ENCODE results near the gene KAT14. TPM values are rescaled to one million over a fixed set of nuclear protein-coding genes. Genes with fewer than 3 reads are reported as not detected.
"Not testable (repeated sequence)": the region's sequence is repeated elsewhere in the genome, so short reads cannot be mapped to it uniquely, and the experiment has no call there.

The KAT14 gene
- total RNA-seq, 4 donors from 2014 or later, result 17.1 to 19.9 (median 18.8) TPM

DNA sequence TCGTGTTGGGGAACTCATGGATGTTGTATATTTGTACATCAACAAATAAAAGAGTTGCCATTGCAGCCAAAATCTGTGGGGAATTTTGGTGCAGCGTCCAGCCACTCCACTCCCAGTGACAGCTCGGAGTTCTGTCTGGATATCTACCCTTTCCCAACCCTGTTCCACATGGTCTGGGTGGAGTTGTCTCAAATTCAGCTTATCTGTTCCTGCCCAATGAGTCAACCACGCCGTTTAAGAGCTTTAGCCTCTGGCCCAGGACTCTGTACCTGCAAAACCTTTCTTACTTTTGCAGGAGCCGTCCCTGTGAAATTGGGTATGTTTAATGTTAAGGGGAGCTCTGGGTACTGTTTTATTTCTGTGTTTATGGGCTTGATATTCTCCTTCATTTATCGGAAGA is 46.0 kb upstream of the KAT14 start:
- H3K4me1 ChIP-seq, result no peaks in the 10 kb centered on the region
- 63 to 76% methylated on average over 3 to 7 of the region's 7 CpGs for WGBS, 2 donors (ENCODE audit: low coverage in 1 of 2)
- no peak for ATAC-seq
- no peak overlapping the region for H3K27ac ChIP-seq
- H3K9me3 ChIP-seq, result no peaks in the 10 kb centered on the region
- TF ChIP-seq, protein P1, sequence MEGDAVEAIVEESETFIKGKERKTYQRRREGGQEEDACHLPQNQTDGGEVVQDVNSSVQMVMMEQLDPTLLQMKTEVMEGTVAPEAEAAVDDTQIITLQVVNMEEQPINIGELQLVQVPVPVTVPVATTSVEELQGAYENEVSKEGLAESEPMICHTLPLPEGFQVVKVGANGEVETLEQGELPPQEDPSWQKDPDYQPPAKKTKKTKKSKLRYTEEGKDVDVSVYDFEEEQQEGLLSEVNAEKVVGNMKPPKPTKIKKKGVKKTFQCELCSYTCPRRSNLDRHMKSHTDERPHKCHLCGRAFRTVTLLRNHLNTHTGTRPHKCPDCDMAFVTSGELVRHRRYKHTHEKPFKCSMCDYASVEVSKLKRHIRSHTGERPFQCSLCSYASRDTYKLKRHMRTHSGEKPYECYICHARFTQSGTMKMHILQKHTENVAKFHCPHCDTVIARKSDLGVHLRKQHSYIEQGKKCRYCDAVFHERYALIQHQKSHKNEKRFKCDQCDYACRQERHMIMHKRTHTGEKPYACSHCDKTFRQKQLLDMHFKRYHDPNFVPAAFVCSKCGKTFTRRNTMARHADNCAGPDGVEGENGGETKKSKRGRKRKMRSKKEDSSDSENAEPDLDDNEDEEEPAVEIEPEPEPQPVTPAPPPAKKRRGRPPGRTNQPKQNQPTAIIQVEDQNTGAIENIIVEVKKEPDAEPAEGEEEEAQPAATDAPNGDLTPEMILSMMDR (IDR thresholded peaks at IDR 0.05), result no peak
- TF ChIP-seq POLR2A (IDR thresholded peaks at IDR 0.05) (no peak), EP300 (IDR thresholded peaks at IDR 0.05) (no peak), POLR2AphosphoS5 (IDR thresholded peaks at IDR 0.05) (no peak)
- H3K36me3 ChIP-seq, result no peaks in the 10 kb centered on the region
- H3K4me3 ChIP-seq, result no peak overlapping the region
- H3K27me3 ChIP-seq, result peaks cover 23% of the 10 kb centered on the region

DNA sequence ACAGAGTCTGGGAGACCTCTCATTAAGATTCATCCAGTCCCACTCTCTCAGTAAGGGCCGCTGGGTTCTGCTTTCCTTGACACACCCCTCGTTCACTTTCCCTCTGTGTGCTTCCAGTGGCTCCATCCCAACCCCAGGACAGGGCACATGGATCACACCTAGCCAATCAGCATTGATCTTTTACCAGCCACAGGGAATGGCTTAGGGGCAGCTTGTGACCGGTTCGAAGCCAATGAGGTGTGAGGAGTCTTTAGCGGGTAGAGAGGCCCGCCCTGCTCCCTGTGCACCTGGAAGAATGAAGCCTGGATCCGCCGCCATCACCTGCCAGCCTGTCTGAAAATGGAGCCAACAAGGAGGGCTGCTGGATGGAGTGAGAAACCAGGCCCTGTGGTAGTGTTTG is 44.8 kb upstream of the KAT14 start:
- Histone ChIP-seq H3K4me1 (no peaks in the 10 kb centered on the region), H3K27ac (no peak overlapping the region), H3K36me3 (no peaks in the 10 kb centered on the region), H3K4me3 (no peak overlapping the region), H3K9me3 (no peaks in the 10 kb centered on the region), H3K27me3 (peaks cover 17% of the 10 kb centered on the region)
- 64% methylated on average over 2 of the region's 8 CpGs; no CpG with 5 or more reads in 1 of the 2 donors for WGBS, 2 donors (ENCODE audit: low coverage in 1 of 2)
- no peak for TF ChIP-seq POLR2A (IDR thresholded peaks at IDR 0.05)
- TF ChIP-seq, protein P1 (IDR thresholded peaks at IDR 0.05), result no peak
- TF ChIP-seq POLR2AphosphoS5 (IDR thresholded peaks at IDR 0.05), result no peak
- no peak for TF ChIP-seq EP300 (IDR thresholded peaks at IDR 0.05)
- no peak for ATAC-seq

DNA sequence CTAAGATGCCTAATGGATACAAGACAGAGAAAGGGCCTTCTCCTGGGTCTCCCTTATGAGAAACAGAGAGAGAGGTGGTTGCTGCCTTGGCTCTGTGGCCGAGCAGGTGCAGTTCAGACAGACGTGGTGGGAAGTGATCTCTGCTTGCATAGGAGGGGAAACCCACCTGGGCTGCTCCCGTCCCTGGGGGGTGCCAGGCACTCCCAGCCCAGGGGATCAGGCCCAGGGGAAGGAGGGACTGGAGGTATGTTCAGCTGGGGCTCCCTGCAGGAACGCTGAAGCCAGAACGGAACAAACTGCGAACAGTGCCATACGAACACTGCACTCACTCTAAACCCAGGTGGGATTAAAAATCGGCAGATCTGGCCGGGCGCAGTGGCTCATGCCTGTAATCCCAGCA is 44.3 kb upstream of the KAT14 start:
- no peaks in the 10 kb centered on the region for H3K36me3 ChIP-seq
- 76% methylated on average over 7 of the region's 10 CpGs; no CpG with 5 or more reads in 1 of the 2 donors for WGBS, 2 donors (ENCODE audit: low coverage in 1 of 2)
- no peak overlapping the region for H3K4me3 ChIP-seq
- TF ChIP-seq, protein P1 (IDR thresholded peaks at IDR 0.05), result no peak
- TF ChIP-seq EP300 (IDR thresholded peaks at IDR 0.05) (no peak), POLR2AphosphoS5 (IDR thresholded peaks at IDR 0.05) (no peak), POLR2A (IDR thresholded peaks at IDR 0.05) (no peak)
- ATAC-seq, result no peak
- no peaks in the 10 kb centered on the region for H3K4me1 ChIP-seq
- H3K9me3 ChIP-seq, result no peaks in the 10 kb centered on the region
- peaks cover 17% of the 10 kb centered on the region for H3K27me3 ChIP-seq
- no peak overlapping the region for H3K27ac ChIP-seq

DNA sequence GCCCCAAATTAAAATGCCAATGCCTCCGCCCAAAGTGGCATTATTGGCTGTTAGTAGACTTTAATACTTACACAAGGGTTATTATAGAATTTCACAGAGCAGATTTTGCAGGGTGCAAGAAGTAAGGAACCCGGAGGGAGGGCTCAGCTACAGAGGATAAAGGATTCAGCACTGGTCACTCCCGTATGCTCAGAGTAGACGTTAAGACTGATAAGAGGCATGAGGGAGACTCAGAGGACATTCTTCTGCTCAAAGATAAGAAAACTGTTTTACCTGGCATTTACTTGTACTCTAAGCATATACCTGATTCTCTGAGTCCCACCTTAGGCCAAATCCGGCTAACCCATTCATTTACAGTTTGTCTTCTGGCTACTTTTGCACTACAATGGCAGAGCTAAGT is 43.5 kb upstream of the KAT14 start:
- TF ChIP-seq, protein P1 (IDR thresholded peaks at IDR 0.05), result no peak
- no peak for TF ChIP-seq POLR2A (IDR thresholded peaks at IDR 0.05)
- TF ChIP-seq POLR2AphosphoS5 (IDR thresholded peaks at IDR 0.05), result no peak
- no peak for TF ChIP-seq EP300 (IDR thresholded peaks at IDR 0.05)
- Histone ChIP-seq H3K27ac (no peak overlapping the region), H3K4me3 (no peak overlapping the region), H3K9me3 (no peaks in the 10 kb centered on the region), H3K27me3 (peaks cover 10% of the 10 kb centered on the region), H3K4me1 (no peaks in the 10 kb centered on the region), H3K36me3 (no peaks in the 10 kb centered on the region)
- WGBS, 2 donors (ENCODE audit: low coverage in 1 of 2), result 49 to 83% methylated on average over 1 to 5 of the region's 5 CpGs
- ATAC-seq, result no peak

DNA sequence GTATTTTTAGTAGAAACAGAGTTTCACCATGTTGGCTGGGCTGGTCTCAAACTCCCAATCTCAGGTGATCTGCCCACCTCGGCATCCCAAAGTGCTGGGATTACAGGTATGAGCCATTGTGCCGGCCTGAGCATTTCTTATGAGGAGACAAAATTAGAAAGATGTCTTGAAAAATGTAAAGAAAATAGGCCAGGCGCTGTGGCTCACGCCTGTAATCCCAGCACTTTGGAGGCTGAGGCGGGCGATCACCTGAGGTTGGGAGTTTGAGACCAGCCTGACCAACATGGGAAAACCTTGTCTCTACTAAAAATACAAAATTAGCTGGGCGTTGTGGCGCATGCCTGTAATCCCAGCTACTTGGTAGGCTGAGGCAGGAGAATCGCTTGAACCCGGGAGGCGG is 37.1 kb upstream of the KAT14 start:
- not testable (repeated sequence) for H3K27ac ChIP-seq, ATAC-seq, H3K4me3 ChIP-seq, H3K4me1 ChIP-seq, H3K36me3 ChIP-seq, H3K27me3 ChIP-seq, H3K9me3 ChIP-seq
- WGBS, 2 donors (ENCODE audit: low coverage in 1 of 2), result 92 to 93% methylated on average over 5 to 11 of the region's 11 CpGs

Measured in gastroesophageal sphincter (tissue), 4 donors.